Testis (tissue), 3 donors: ENCODE data around the gene NPLOC4. TPM values are rescaled to one million over a fixed set of nuclear protein-coding genes. Genes with fewer than 3 reads are reported as not detected.

Experiments used
- DNase-seq: peaks from one replicate; pipeline ENCODE4 v3.0.0-alpha.2; 2019
- H3K27ac ChIP-seq, 2 donors: fragments of 200-600 bp; sonication (generic); one replicate each; pipeline ENCODE4 v1.5.1; 2019
- H3K27me3 ChIP-seq: fragments of 200-600 bp; sonication (generic); one replicate; pipeline ENCODE4 v1.5.1; 2019
- H3K36me3 ChIP-seq: fragments of 200-600 bp; sonication (generic); one replicate; pipeline ENCODE4 v1.5.1; 2017; ENCODE audit warnings: low read depth; ENCODE audit errors: missing control alignments
- H3K4me1 ChIP-seq: fragments of 200-600 bp; sonication (generic); one replicate; pipeline ENCODE4 v1.5.1; 2019
- H3K4me3 ChIP-seq, 2 donors: fragments of 200-600 bp; sonication (generic); one replicate each; pipeline ENCODE4 v1.5.1; 2017 to 2019
- H3K9me3 ChIP-seq: fragments of 200-600 bp; sonication (generic); one replicate; pipeline ENCODE4 v1.5.1; 2017
- CTCF ChIP-seq, 3 experiments: fragments of 450-650 bp in 2 of 3; fragments of 200-600 bp in 1 of 3; sonication (generic) in 1 of 3; IDR thresholded peaks; one replicate each; pipeline ENCODE4 v1.5.1; 2016 to 2019; ENCODE audit warnings: antibody characterized with exemption in 3 of 3, mild to moderate bottlenecking in 2 of 3, moderate library complexity in 1 of 3
- POLR2A ChIP-seq: fragments of 450-650 bp; IDR thresholded peaks from one replicate; pipeline ENCODE4 v1.6.1; 2017; ENCODE audit warnings: antibody characterized with exemption, mild to moderate bottlenecking, moderate library complexity
- WGBS, 2 donors: methylation state at CpG; one replicate each; pipeline ENCODE4 v1.1.5; 2018; 5-methylcytosine and 5-hydroxymethylcytosine counted together
- intact Hi-C: fragments of 100-400 bp; cut with DNase I; formaldehyde crosslinking; loops from one replicate; pipeline ENCODE4 v1.15.1; 2023; ENCODE audit warnings: low total_unique reads
- polyA plus RNA-seq: library from polyadenylated mRNA; stranded (reverse); fragments of 350-450 nt; fragmentation: Illumina TruSeq; extraction: RNeasy Lipid Tissue Mini Kit (QIAGEN cat#74804); gene quantifications from one replicate; pipeline ENCODE4 v1.2.3, GENCODE V29; 2014; ENCODE audit warnings: low read depth, low replicate concordance; ENCODE audit not compliant: insufficient read depth
- total RNA-seq, 2 donors: library from RNA; depleted of rRNA; stranded (reverse); fragments of >200 nt; gene quantifications; one replicate each; pipeline ENCODE4 v1.2.3, GENCODE V29; 2016

Gene NPLOC4
- total and polyA plus RNA-seq, 3 donors from 2014 or later: 106 to 130 (median 122) TPM

GRCh38 chr17:81518113-81518784, 118.7 kb downstream of the NPLOC4 start:
- intact Hi-C loops: no loop called here
- 22 to 25% methylated on average over 19 to 24 of the region's 24 CpGs for WGBS, 2 donors

GRCh38 chr17:81517339-81518112, 119.4 kb downstream of the NPLOC4 start:
- TF ChIP-seq POLR2A: no peak
- TF ChIP-seq CTCF (IDR thresholded peaks at IDR 0.05): no peak
- no peak for DNase-seq
- no peaks in the 10 kb centered on the region for H3K27me3 ChIP-seq
- no peak overlapping the region for H3K4me3 ChIP-seq
- intact Hi-C loops: no loop called here
- peaks cover 39% of the 10 kb centered on the region for H3K4me1 ChIP-seq
- 63 to 76% methylated on average over 15 to 23 of the region's 24 CpGs for WGBS, 2 donors
- no peak overlapping the region for H3K27ac ChIP-seq
- no peaks in the 10 kb centered on the region for H3K9me3 ChIP-seq
- H3K36me3 ChIP-seq: no peaks in the 10 kb centered on the region

More at GRCh38 chr17:81518113-81518784, 118.7 kb downstream of the NPLOC4 start:
- Histone ChIP-seq H3K36me3 (no peaks in the 10 kb centered on the region), H3K9me3 (no peaks in the 10 kb centered on the region), H3K27ac (no peak overlapping the region), H3K27me3 (no peaks in the 10 kb centered on the region), H3K4me3 (peak overlapping the region; percentile 34 to 44), H3K4me1 (peaks cover 39% of the 10 kb centered on the region)
- TF ChIP-seq CTCF (IDR thresholded peaks at IDR 0.05) (no peak), POLR2A (no peak)
- DNase-seq: no peak

- Histone ChIP-seq H3K27ac (no peak overlapping the region), H3K9me3 (no peaks in the 10 kb centered on the region), H3K4me1 (peaks cover 39% of the 10 kb centered on the region), H3K36me3 (no peaks in the 10 kb centered on the region), H3K27me3 (no peaks in the 10 kb centered on the region), H3K4me3 (no peak overlapping the region)
- no peak for DNase-seq
- no peak for TF ChIP-seq CTCF (IDR thresholded peaks at IDR 0.05)
- TF ChIP-seq POLR2A: no peak
- 89 to 92% methylated on average over 5 to 9 of the region's 9 CpGs for WGBS, 2 donors
- intact Hi-C loops: no loop called here
These were observed 119.9 kb downstream of the NPLOC4 start for GRCh38 chr17:81517009-81517338.

DNA sequence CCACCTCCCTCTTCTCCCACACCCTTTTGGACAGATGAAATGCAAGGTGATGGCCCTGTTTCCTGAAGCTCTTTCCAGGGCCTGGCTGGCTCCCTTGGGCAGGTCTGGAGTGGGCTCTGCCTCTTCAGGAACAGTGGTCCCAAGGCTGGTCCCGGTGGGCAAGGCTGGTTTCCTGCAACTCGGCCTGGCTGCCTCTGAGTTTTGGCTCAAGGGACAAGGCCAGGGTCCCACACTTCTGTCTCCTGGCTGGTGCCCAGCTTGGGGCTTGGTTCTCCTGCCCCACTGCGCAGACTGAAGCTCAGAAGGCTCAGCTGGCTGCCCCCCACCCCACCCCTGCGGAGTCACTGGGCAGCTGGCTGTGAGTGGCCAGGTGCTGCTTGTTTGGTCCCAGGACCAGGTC, 120.5 kb downstream of the NPLOC4 start:
- no peak for DNase-seq
- no peaks in the 10 kb centered on the region for H3K27me3 ChIP-seq
- peaks cover 39% of the 10 kb centered on the region for H3K4me1 ChIP-seq
- intact Hi-C loops: no loop called here
- H3K36me3 ChIP-seq: no peaks in the 10 kb centered on the region
- 90 to 100% methylated on average over 1 to 4 of the region's 4 CpGs for WGBS, 2 donors
- TF ChIP-seq POLR2A (no peak), CTCF (IDR thresholded peaks at IDR 0.05) (no peak)
- H3K4me3 ChIP-seq: no peak overlapping the region
- H3K27ac ChIP-seq: no peak overlapping the region
- H3K9me3 ChIP-seq: no peaks in the 10 kb centered on the region
